Measurements from ENCODE around the gene PRPF31. TPM values are rescaled to one million over a fixed set of nuclear protein-coding genes. Genes with fewer than 3 reads are reported as not detected.

PRPF31 gene
- total and polyA plus RNA-seq, 9 of the 15 experiments (the other 6 are each of a cell fraction or from before 2014, with no cell fraction given), result 5.8 to 92.2 (median 69.2) TPM

DNA sequence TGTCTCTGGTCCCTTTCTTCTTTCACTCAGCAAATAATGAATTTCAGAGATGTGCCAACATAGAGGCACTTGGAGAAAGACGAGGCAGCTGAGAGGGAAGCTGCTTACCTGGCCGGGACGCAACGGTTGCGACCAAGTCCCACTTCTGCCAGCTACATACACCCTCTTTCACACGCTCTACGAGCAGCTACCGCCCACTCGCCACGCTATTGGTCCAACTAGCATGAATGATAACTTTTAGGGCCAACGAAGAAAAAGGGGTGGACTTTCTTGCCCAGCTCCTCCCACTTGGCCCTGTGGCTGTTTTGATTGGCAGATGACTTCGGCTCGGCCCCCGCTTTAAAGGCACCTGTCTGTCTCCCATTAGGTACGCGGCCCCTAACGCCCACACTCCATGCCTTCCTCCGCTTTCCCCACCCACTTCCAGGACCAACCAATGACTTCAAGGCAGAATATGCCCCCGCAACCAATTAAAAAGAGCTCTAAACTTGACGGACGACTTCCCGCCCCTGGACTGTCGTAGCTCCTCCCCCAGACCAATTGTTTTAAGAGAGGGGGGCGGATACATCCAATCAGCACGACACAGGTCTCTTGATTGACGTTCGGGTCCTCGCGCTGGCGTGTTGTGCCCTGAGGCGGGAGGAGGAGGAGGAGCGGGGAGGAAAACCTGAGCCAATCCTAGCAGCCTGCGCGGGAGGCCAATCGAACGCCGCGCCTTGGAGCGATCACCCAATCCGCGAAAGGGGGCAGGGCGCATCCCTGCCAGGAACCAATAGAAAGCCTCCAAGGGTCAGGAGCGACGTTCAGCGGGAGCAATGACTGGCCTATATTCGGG is 21.5 kb downstream of the PRPF31 start:
- BruUV-seq (replicated peaks), result no TSS peak
- TF ChIP-seq RUNX1 (IDR thresholded peaks at IDR 0.05; ENCODE audit: low read depth), result 0 out of 2 replicates have a peak, but pooled peaks have one; percentile 35
- peak; percentile 96 for TF ChIP-seq MEIS2 (IDR thresholded peaks at IDR 0.05; ENCODE audit: partially characterized antibody)
- TF ChIP-seq PRDM10 (IDR thresholded peaks at IDR 0.05; ENCODE audit: partially characterized antibody), result peak; percentile 59
- peak; percentile 76 for TF ChIP-seq NFE2 (IDR thresholded peaks at IDR 0.05; ENCODE audit: low read depth)
- TF ChIP-seq ZBTB12 (CRISPR knock-in tag; IDR thresholded peaks at IDR 0.05), result 0 out of 2 replicates have a peak, but pooled peaks have one; percentile 9
- peak; percentile 55; the same call in 1 of the 2 replicates for TF ChIP-seq LEF1 (IDR thresholded peaks at IDR 0.05)
- peak; percentile 99 for TF ChIP-seq PKNOX1 (IDR thresholded peaks at IDR 0.05)
- peak; percentile 95 for TF ChIP-seq ZBTB5 (IDR thresholded peaks at IDR 0.05)
- no peak for TF ChIP-seq HNRNPL (IDR thresholded peaks at IDR 0.05; ENCODE audit: low read depth, low read length)
- peak; percentile 44 for TF ChIP-seq TAF1 (IDR thresholded peaks at IDR 0.05; ENCODE audit: control insufficient read depth, extremely low read depth, insufficient read depth, low read length, severe bottlenecking)
- TF ChIP-seq FOXM1 (IDR thresholded peaks at IDR 0.05; ENCODE audit: low read depth), result 0 out of 2 replicates have a peak, but pooled peaks have one; percentile 37
- no peak for TF ChIP-seq FOXM1 (CRISPR knock-in tag; IDR thresholded peaks at IDR 0.05; ENCODE audit: low read depth)

More for the DNA sequence above, 21.5 kb downstream of the PRPF31 start:
- Histone ChIP-seq H3K79me2 (ENCODE audit: control insufficient read depth, insufficient read depth, low read length) (peaks cover 45% of the 10 kb centered on the region), H3K36me3 (ENCODE audit: control insufficient read depth, insufficient read depth, low read length) (peaks cover 34% of the 10 kb centered on the region), H3K4me2 (ENCODE audit: insufficient read depth, low read length) (peak overlapping the region; percentile 100), H3K9me1 (ENCODE audit: control insufficient read depth, insufficient read depth, low read length) (peaks cover 16% of the 10 kb centered on the region), H2AFZ (ENCODE audit: low read depth, low read length) (peak overlapping the region; percentile 92), H3K9ac (ENCODE audit: insufficient read depth in 1 of 2, low read depth in 2 of 2, low read length in 2 of 2) (peak overlapping the region; percentile 97), H3K27ac (ENCODE audit: extremely low read depth, low read depth, low read length) (peak overlapping the region; percentile 97), H3K9me3 (replicated peaks; ENCODE audit: control insufficient read depth, insufficient read depth, low read depth, low read length) (no peaks in the 10 kb centered on the region), H3K4me3 (peak overlapping the region; percentile 93), H3K27me3 (ENCODE audit: control insufficient read depth in 2 of 2, insufficient read depth in 2 of 2, low read length in 2 of 2) (no peaks in the 10 kb centered on the region), H3K4me1 (replicated peaks in 1 of 2; ENCODE audit: control insufficient read depth in 2 of 2, insufficient read depth in 2 of 2, low read length in 2 of 2) (peaks cover 14 to 23% of the 10 kb centered on the region in 2 experiments; a peak in 4 of 5 replicates), H4K20me1 (replicated peaks; ENCODE audit: control insufficient read depth, insufficient read depth, low read length) (peaks cover 19% of the 10 kb centered on the region)
- DNase-seq (ENCODE audit: extremely low read depth in 1 of 4, low spot score in 3 of 4) (peak; percentile 94 to 100 (median 97)), FAIRE-seq (peak; percentile 100), ATAC-seq (peak; percentile 95)
- ChIA-PET POLR2A (interaction anchor here (0.6 to 3.1 kb wide), 20 partner anchors 12 to 985 kb away, joined by 3 to 29 read pairs (median 5); partner anchors contain the start of genes LENG1, LILRB5, MBOAT7 and PRPF31), CTCF (ENCODE audit: low intra/inter-chr PET ratio) (no interaction called here)
- WGBS (ENCODE audit: insufficient coverage, low coverage, missing lambda C conversion rate), result under 1% methylated on average over 39 of the region's 46 CpGs
- intact Hi-C loops (cut with micrococcal nuclease) (loop anchor here (1.0 to 2.0 kb wide), 3 partner anchors 22 to 64 kb away; partner anchors contain the start of genes LENG1, PRPF31, RPS9 and TFPT), in situ Hi-C loops (cut with MboI) (no loop called here)
